Esophagus mucosa (tissue), 1 donor: ENCODE data around the gene CDKAL1. TPM values are rescaled to one million over a fixed set of nuclear protein-coding genes. Genes with fewer than 3 reads are reported as not detected.
"Not testable (repeated sequence)": the region's sequence is repeated elsewhere in the genome, so short reads cannot be mapped to it uniquely, and the experiment has no call there.

Source experiments
- ATAC-seq: fragments of 200-7000 bp; cut with Tn5 transposase; one replicate; pipeline ENCODE4 v1.9.1; 2020
- total RNA-seq: library from RNA; stranded (reverse); gene quantifications from one replicate; pipeline ENCODE4 v1.2.4, GENCODE V29; 2023
- donor health status: DM: yes; HTN: yes; CAD: no.

The CDKAL1 gene
- total RNA-seq, 1 donor from 2014 or later = 8.2 TPM

GRCh38 chr6:20747991-20748390 is 213.7 kb downstream of the CDKAL1 start:
- ATAC-seq = no peak

GRCh38 chr6:20751293-20751935 is 217.2 kb downstream of the CDKAL1 start:
- ATAC-seq = no peak

GRCh38 chr6:20755631-20756030 is 221.4 kb downstream of the CDKAL1 start:
- no peak for ATAC-seq

GRCh38 chr6:20756584-20757147 is 222.4 kb downstream of the CDKAL1 start:
- not testable (repeated sequence) for ATAC-seq

GRCh38 chr6:20757761-20758160 is 223.5 kb downstream of the CDKAL1 start:
- ATAC-seq = no peak

- no peak for ATAC-seq
Observed at GRCh38 chr6:20763296-20763695, 229.0 kb downstream of the CDKAL1 start.

GRCh38 chr6:20769631-20770030 is 235.4 kb downstream of the CDKAL1 start:
- no peak for ATAC-seq

GRCh38 chr6:20770773-20771172 is 236.5 kb downstream of the CDKAL1 start:
- ATAC-seq = no peak

GRCh38 chr6:20771409-20771808 is 237.2 kb downstream of the CDKAL1 start:
- no peak for ATAC-seq

GRCh38 chr6:20773822-20774221 is 239.6 kb downstream of the CDKAL1 start:
- no peak for ATAC-seq

GRCh38 chr6:20775981-20776380 is 241.7 kb downstream of the CDKAL1 start:
- no peak for ATAC-seq

GRCh38 chr6:20777801-20778200 is 243.5 kb downstream of the CDKAL1 start:
- no peak for ATAC-seq

GRCh38 chr6:20778459-20778858 is 244.2 kb downstream of the CDKAL1 start:
- ATAC-seq = no peak

- no peak for ATAC-seq
Observed at GRCh38 chr6:20778912-20779311, 244.7 kb downstream of the CDKAL1 start.

GRCh38 chr6:20789162-20789561 is 254.9 kb downstream of the CDKAL1 start:
- no peak for ATAC-seq

- ATAC-seq = no peak
Observed at GRCh38 chr6:20790032-20790791, 256.0 kb downstream of the CDKAL1 start.

GRCh38 chr6:20791074-20791473 is 256.8 kb downstream of the CDKAL1 start:
- no peak for ATAC-seq

- no peak for ATAC-seq
Observed at GRCh38 chr6:20791944-20792343, 257.7 kb downstream of the CDKAL1 start.

- ATAC-seq = no peak
Observed at GRCh38 chr6:20793174-20793573, 258.9 kb downstream of the CDKAL1 start.

GRCh38 chr6:20797597-20797996 is 263.3 kb downstream of the CDKAL1 start:
- ATAC-seq = no peak

- ATAC-seq = no peak
Observed at GRCh38 chr6:20800229-20800628, 266.0 kb downstream of the CDKAL1 start.

- no peak for ATAC-seq
Observed at GRCh38 chr6:20800653-20801052, 266.4 kb downstream of the CDKAL1 start.

GRCh38 chr6:20801595-20801994 is 267.3 kb downstream of the CDKAL1 start:
- ATAC-seq = no peak

- no peak for ATAC-seq
Observed at GRCh38 chr6:20802596-20802995, 268.3 kb downstream of the CDKAL1 start.
